GM12801 (cell line): Measurements from ENCODE around the gene DIAPH2.

Experiments
- TF ChIP-seq, protein P1 (sequence below): IDR thresholded peaks from one replicate; pipeline ENCODE4 v1.5.1; 2011; ENCODE audit warnings: control low read depth; ENCODE audit not compliant: insufficient read length; ENCODE audit errors: extremely low read depth

Gene DIAPH2

DNA sequence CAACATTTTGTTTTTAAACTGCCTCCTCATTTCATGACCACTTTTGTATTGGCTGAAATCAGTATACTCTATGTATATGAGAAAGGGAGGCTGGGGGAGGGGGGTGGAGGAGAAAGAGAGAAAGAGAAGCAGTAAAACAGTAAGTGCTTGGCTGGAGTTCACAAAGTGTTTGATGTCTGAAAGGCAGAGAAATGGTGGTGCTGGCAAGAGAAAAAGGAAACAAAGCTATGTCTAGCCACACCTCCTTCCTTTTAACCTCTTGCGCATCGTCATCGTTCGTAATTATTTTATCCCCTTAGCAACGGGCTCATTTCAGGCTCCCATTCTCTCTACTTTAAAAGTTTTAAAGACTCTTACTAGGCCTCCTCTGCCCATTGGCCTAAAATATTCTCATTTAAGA is 224.6 kb downstream of the DIAPH2 start:
- TF ChIP-seq, protein P1, sequence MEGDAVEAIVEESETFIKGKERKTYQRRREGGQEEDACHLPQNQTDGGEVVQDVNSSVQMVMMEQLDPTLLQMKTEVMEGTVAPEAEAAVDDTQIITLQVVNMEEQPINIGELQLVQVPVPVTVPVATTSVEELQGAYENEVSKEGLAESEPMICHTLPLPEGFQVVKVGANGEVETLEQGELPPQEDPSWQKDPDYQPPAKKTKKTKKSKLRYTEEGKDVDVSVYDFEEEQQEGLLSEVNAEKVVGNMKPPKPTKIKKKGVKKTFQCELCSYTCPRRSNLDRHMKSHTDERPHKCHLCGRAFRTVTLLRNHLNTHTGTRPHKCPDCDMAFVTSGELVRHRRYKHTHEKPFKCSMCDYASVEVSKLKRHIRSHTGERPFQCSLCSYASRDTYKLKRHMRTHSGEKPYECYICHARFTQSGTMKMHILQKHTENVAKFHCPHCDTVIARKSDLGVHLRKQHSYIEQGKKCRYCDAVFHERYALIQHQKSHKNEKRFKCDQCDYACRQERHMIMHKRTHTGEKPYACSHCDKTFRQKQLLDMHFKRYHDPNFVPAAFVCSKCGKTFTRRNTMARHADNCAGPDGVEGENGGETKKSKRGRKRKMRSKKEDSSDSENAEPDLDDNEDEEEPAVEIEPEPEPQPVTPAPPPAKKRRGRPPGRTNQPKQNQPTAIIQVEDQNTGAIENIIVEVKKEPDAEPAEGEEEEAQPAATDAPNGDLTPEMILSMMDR: no peak

DNA sequence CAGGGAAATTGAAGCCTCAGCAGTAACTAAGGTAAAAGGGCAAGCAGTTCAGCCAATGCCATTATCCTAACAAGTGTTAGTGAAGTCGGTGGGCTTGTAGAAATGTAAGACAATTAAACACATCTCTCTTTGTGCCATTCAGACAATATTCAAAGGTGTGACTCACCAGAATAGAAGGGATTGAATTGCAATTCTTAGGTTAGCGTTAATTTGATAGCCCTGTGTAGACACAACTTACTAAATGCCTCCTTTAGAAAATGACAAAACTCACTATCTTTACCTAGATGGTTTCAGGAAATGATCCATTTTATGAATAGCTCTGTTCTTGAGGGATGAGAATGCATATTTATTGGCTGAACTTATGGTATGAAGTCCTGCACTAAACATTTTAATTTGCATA is 234.2 kb downstream of the DIAPH2 start:
- TF ChIP-seq, protein P1: no peak

DNA sequence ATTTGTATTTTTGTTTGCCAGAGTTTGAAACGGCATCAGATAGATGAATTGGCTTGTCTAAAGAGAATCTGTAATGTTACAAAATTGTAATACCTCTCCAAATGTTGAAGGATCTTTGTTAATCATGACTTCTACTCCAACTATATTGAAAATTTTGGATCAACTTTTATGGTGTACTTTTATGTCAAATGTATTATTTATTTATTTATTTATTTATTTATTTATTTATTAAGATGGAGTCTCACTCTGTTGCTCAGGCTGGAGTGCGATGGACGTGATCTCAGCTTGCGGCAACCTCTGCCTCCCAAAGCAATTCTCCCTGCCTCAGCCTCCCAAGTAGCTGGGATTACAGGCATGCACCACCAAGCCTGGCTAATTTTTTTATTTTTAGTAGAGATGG is 235.0 kb downstream of the DIAPH2 start:
- TF ChIP-seq, protein P1: no peak

DNA sequence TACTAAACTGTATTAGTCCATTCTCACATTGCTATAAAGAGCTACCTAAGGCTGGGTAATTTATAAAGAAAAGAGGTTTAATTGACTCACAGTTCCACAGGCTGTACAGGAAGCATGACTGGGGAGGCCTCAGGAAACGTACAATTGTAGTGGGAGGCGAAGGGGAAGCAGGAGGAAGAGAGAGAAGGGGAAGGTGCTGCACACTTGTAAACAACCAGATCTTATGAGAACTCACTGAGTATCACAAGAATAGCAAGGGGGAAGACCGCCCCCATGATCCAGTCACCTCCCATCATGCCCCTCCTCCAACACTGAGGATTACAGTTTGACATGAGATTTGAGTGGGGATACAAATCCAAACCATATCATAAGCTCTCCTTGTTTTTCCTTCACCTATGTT is 239.9 kb downstream of the DIAPH2 start:
- TF ChIP-seq, protein P1: no peak

DNA sequence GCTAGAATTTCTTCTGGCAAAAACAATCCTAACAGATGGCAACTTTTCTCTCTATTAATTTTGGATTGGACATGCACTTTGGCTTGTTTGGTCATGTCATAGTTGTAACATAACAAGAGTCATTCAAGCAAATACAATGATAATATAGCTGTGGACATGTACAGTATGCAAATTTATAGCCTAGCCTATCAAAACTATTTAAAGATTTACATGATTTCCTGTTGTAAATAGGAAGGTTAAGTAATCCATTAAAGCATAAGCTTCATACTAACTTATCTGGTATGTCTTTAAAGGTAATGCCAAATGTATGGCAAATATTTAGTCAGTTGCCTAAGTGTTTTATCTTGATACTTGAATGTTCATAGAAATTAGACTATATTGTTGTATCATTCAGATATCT is 244.4 kb downstream of the DIAPH2 start:
- TF ChIP-seq, protein P1: no peak

DNA sequence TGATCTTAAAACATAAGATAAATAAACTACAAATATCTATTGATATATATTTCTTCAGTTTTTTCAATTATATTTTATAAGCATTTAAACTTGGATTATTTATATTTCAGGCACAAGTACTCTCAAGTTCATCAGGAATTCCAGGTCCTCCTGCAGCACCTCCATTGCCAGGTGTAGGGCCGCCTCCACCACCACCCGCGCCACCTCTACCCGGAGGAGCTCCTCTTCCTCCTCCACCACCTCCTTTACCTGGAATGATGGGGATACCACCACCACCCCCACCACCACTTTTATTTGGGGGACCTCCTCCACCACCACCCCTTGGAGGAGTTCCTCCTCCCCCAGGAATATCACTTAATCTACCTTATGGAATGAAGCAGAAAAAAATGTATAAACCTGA is 273.1 kb downstream of the DIAPH2 start:
- TF ChIP-seq, protein P1: no peak

DNA sequence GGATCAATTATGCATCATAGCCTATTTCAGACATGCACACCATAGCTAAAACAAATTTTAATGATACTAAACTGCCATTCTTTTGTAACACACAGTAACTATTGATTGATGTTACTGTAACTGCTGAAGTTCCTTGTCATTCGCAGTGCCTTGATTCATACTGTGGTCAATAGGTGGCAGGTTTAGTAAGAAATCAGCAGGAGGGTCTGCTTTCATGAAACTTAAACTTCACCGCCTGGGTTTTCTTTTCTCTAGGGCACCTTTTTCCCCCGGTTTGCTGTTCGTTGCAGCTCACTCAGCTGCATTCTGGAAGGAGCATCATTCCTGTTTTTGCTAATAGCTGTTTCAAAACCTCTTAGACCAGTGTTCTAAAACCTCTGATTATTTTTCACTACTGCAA is 287.2 kb downstream of the DIAPH2 start:
- TF ChIP-seq, protein P1: no peak

DNA sequence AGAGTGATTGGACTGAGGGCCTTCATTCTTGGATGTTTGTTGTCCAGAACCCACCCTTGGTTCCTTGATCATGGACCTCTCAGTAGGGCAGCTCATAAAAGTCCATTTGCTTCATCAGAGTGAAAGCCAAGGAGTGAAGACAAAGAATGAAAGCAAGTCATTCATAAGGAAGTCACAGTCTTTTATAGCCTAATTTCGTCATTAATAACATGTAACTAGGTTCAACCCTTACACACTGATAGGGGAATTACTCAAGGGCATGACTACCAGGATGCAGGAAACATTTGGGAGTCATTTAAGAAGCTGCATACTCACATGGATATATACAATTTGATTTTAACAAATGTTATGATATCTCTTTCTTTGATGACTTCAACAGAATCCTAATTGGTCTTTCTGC is 294.3 kb downstream of the DIAPH2 start:
- TF ChIP-seq, protein P1: no peak
